HG02763 (cell line): ENCODE measurements around the gene KCTD19.
A peak's percentile ranks its signal among the peaks of the same experiment; 100 is the strongest.

Experiments
- ATAC-seq: cut with Tn5 transposase; IDR thresholded peaks from one replicate; pipeline ENCODE4 v1.9.1; 2021; ENCODE audit warnings: mild to moderate bottlenecking, moderate library complexity; ENCODE audit not compliant: unreplicated experiment

Gene KCTD19

DNA sequence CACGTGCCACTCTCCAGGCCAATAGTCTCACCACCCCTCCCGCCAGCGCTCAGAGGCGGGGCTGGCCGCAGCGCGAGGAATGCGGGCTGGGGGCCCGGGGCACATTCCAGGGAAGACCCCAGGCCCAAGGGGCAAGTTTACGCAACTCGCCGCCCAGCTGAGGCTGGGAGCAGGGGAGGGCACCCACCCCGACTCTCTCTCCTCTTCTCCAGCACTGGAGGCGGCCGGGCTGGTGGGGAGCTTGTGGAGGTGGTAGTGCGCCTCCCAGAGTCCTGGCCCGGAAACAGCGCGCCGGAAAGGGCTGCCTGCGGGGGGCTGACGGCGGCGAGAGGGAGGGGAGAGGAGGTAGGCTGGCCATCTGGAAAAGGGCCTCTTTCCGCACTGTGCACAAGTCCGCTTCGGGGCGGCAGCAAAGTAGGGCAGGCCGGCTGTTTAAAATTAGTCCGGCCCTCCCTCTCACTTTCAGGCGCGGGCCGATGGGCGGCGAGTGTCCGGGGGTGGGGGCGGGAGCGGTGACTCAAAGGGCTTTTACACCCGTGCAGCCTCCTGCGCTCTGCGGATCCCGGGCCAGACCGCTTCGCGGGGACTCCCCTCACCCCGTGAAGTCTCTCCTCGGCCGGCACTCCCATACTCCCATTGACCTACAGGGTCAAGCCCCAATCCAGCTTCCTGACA, 80.3 kb downstream of the KCTD19 start:
- ATAC-seq: peak; percentile 26

DNA sequence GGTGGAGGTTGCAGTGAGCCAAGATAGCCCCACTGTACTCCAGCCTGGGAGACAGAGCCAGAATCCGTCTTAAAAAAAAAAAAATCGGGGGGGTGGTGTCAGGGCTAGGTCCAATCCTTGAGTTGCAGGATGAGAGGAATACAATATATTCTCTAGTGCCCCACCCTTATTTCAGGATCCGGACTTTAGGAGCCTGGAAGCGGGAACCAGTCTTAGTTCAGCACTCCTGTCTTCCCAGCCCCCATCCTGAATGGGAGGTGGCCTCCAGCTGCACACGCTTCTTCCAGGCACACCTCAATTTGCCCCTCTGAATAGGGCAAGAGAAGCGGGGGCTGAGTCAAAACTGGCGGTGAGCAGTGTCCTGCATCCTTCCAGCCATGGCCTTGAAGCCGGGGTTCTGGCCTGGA, 80.9 kb downstream of the KCTD19 start:
- ATAC-seq: no peak

DNA sequence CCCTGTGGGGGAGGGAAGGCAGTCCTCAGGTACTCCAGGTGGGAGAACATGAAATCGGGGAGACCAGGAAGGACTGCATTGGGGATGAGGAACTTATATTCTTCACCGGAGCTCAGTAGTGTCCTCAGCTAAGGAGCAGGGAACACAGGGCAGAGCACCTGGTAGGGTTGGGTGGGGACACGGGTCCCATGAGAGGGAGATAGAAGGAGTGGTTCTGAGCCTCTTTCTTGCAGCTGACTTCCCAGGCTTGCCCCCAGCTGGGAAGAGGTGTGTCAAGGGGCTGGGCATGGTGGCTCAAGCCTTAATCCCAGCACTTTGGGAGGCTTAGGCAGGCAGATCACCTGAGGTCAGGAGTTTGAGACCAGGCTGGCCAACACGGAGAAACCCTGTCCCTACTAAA, 81.4 kb downstream of the KCTD19 start:
- ATAC-seq: no peak

DNA sequence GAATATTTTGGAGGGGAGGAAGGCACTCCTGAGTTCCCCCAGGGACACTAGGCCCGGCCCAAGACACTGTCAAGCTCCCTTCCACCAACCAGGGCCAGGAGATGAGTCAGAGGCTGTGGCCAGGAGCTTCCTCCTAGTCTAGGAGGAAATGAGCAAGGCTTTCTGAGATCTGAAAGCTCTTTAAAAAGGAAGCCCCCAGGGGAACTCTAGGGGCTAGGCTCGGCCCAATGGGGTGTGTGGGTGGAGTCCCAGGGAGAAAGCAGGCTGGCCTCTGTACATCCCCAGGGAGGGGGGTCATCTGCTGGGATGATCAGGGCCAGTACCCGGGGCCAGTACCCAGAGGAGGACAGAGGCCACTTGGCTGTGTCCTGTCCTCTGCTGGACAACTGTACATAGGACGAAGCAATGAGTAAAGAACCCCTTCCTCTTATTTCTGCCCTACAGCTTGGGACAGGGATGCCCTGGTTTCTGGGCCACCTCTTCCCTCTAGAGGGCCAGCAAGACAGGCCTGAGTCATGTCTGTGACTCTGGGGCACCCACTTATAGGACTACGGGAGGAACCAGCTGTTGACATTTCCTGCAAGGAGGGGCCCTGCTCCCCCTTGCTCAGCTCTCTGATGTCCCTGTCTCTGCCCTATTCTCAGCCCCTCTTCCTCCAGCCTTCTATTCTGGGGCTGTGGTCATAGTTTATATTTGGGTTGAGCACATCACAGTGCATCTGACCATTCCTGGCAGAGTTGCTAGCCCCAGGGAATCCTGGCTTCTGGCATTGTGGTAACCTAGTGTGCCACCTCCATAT, 82.0 kb downstream of the KCTD19 start:
- ATAC-seq: peak; percentile 40

- no peak for ATAC-seq
Measured at GRCh38 chr16:67243481-67243880, 83.1 kb downstream of the KCTD19 start.

DNA sequence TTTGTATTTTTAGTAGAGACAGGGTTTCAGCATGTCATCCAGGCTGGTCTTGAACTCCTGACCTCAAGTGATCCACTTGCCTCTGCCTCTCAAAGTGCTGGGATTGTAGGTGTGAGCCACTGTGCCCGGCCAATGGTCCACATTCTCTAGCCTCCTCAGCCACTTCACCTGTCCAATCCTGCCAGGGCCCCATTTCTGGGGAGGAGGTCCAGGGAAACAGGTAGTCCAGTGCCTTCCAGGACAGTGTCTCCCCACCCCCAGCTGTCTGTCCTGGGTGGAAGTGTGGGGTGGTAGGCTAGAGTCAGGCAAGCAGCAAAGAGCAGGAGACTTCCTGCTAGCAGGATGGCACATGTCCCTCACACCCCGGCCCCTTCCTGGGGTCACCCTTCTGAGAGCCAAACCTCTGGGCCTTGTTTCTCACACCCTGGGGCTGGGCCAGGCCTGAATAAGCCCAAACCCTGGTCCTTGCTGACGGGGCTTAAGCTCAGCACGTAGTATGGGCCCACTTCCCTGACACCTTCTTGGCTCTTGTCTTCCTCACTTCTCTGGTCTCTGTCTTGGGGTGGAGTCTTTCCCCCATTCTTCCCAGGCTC, 84.3 kb downstream of the KCTD19 start:
- ATAC-seq: no peak

- no peak for ATAC-seq
Measured at GRCh38 chr16:67241008-67241900, 85.3 kb downstream of the KCTD19 start.

DNA sequence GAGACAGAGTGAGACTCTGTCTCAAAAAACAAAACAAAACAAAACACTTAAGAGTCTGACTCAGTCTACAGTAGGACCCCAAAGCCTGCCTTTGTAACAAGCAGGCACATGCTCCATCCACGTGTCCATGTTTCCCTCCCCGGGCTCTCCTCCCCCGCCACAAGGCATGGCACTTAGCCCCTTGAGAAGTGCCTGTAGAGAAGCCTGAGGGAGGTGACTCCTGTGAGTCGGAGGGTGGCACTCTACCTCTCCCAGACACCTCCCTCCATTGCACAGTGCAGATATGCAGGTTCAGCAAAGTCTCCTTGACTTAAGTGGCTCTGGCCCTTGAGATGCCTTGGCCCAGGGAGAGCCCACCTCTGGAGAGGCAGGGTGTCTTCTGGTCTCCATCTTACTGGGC, 86.0 kb downstream of the KCTD19 start:
- no peak for ATAC-seq
